Activated CD8-positive, alpha-beta T cell treated with anti-CD3 and anti-CD28 coated beads for 36 hours (primary cell): ENCODE data around the gene DDR1. TPM values are rescaled to one million over a fixed set of nuclear protein-coding genes. Genes with fewer than 3 reads are reported as not detected.
"Not testable (repeated sequence)": the region's sequence is repeated elsewhere in the genome, so short reads cannot be mapped to it uniquely, and the experiment has no call there.

Experiments used
- ATAC-seq: fragments of 200-7000 bp; cut with Tn5 transposase; one replicate; pipeline ENCODE4 v1.10.0; 2021; ENCODE audit warnings: mild to moderate bottlenecking, moderate library complexity
- CTCF ChIA-PET: fragments of 350-600 bp; sonication (Branson Sonifier 250); formaldehyde crosslinking; loops from one replicate; lab custom pipeline; 2021; ENCODE audit warnings: antibody characterized with exemption; lab: Charles Lee
- POLR2A ChIA-PET: fragments of 350-600 bp; sonication (Branson Sonifier 250); formaldehyde crosslinking; loops from one replicate; lab custom pipeline; 2021; ENCODE audit warnings: antibody characterized with exemption; lab: Charles Lee
- DNase-seq: peaks from one replicate; pipeline ENCODE4 v3.0.0-alpha.2; 2020
- H3K27ac Mint-ChIP-seq: one replicate; pipeline ENCODE4 v1.8.0; 2021; ENCODE audit warnings: mild to moderate bottlenecking, mixed read lengths
- H3K27me3 Mint-ChIP-seq: one replicate; pipeline ENCODE4 v1.8.0; 2021; ENCODE audit warnings: mixed read lengths
- H3K36me3 Mint-ChIP-seq: one replicate; pipeline ENCODE4 v1.8.0; 2021; ENCODE audit warnings: low read depth, mixed read lengths
- H3K4me1 Mint-ChIP-seq: one replicate; pipeline ENCODE4 v1.8.0; 2021; ENCODE audit warnings: low read depth, mixed read lengths
- H3K4me3 Mint-ChIP-seq: one replicate; pipeline ENCODE4 v1.8.0; 2021; ENCODE audit warnings: mild to moderate bottlenecking, moderate library complexity, mixed read lengths
- H3K9me3 Mint-ChIP-seq: one replicate; pipeline ENCODE4 v1.8.0; 2021; ENCODE audit warnings: mixed read lengths
- CTCF ChIP-seq: fragments of 200-600 bp; IDR thresholded peaks from one replicate; pipeline ENCODE4 v1.8.0; 2022; ENCODE audit warnings: antibody characterized with exemption, mild to moderate bottlenecking
- intact Hi-C: fragments of 100-400 bp; cut with micrococcal nuclease; formaldehyde crosslinking; loops from one replicate; pipeline ENCODE4 v1.10.0; 2022
- total RNA-seq, 2 experiments: library from RNA; stranded (reverse); gene quantifications; one replicate each; pipeline ENCODE4 v1.2.3, GENCODE V29; 2021

Gene DDR1
- total RNA-seq, 2 experiments from 2014 or later, result 14.4 to 14.5 TPM

GRCh38 chr6:30907758-30908591 lies 23.7 kb downstream of the DDR1 start, which contains the start of gene GTF2H4:
GTF2H4 (plus strand) TSS chr6:30908207.
- DNase-seq, result peak; percentile 98
- peak; percentile 99 for ATAC-seq
- H3K9me3 Mint-ChIP-seq, result no peaks in the 10 kb centered on the region
- H3K36me3 Mint-ChIP-seq, result peaks cover 14% of the 10 kb centered on the region
- H3K4me3 Mint-ChIP-seq, result peak within 1 kb of the TSS; percentile 91
- H3K4me1 Mint-ChIP-seq, result peaks cover 17% of the 10 kb centered on the region
- ChIA-PET POLR2A (interaction anchor here (0.6 to 1.4 kb wide), 7 partner anchors 23 to 252 kb away, joined by 3 to 5 read pairs (median 3); no protein-coding TSS in a partner anchor), CTCF (interaction anchor here (0.6 to 3.0 kb wide), 13 partner anchors 11 to 229 kb away, joined by 3 to 11 read pairs (median 4); no protein-coding TSS in a partner anchor)
- H3K27me3 Mint-ChIP-seq, result no peaks in the 10 kb centered on the region
- peak within 1 kb of the TSS; percentile 84 for H3K27ac Mint-ChIP-seq
- no peak for TF ChIP-seq CTCF
- intact Hi-C loops, result no loop called here

GRCh38 chr6:30908700-30909099 lies 24.4 kb downstream of the DDR1 start:
- ChIA-PET POLR2A (interaction anchor here (0.6 to 1.4 kb wide), 4 partner anchors 23 to 164 kb away, joined by 3 to 5 read pairs (median 3); no protein-coding TSS in a partner anchor), CTCF (interaction anchor here (1.3 to 3.0 kb wide), 5 partner anchors 32 to 178 kb away, joined by 3 to 11 read pairs (median 6); no protein-coding TSS in a partner anchor)
- TF ChIP-seq CTCF, result no peak
- no peaks in the 10 kb centered on the region for H3K9me3 Mint-ChIP-seq
- peak overlapping the region; percentile 91 for H3K4me3 Mint-ChIP-seq
- DNase-seq, result no peak
- ATAC-seq, result no peak
- no peaks in the 10 kb centered on the region for H3K27me3 Mint-ChIP-seq
- peak overlapping the region; percentile 84 for H3K27ac Mint-ChIP-seq
- intact Hi-C loops, result no loop called here
- peaks cover 24% of the 10 kb centered on the region for H3K4me1 Mint-ChIP-seq
- peaks cover 21% of the 10 kb centered on the region for H3K36me3 Mint-ChIP-seq

- POLR2A ChIA-PET, result interaction anchor here (0.6 kb wide), 1 partner anchor 149 kb away, joined by 3 read pairs; no protein-coding TSS in a partner anchor
- intact Hi-C loops, result not testable (repeated sequence)
- peaks cover 23% of the 10 kb centered on the region for H3K36me3 Mint-ChIP-seq
Measured at GRCh38 chr6:30910473-30910872, 26.2 kb downstream of the DDR1 start.

GRCh38 chr6:30912746-30913520 lies 28.6 kb downstream of the DDR1 start:
- no peak for DNase-seq
- TF ChIP-seq CTCF, result no peak
- peak overlapping the region; percentile 80 for H3K4me3 Mint-ChIP-seq
- H3K4me1 Mint-ChIP-seq, result peaks cover 39% of the 10 kb centered on the region
- CTCF ChIA-PET, result interaction anchor here (1.0 to 9.2 kb wide), 20 partner anchors 8 to 431 kb away, joined by 3 to 116 read pairs (median 6); no protein-coding TSS in a partner anchor
- H3K9me3 Mint-ChIP-seq, result no peaks in the 10 kb centered on the region
- H3K36me3 Mint-ChIP-seq, result peaks cover 45% of the 10 kb centered on the region
- H3K27me3 Mint-ChIP-seq, result no peaks in the 10 kb centered on the region
- ATAC-seq, result no peak
- peak overlapping the region; percentile 53 for H3K27ac Mint-ChIP-seq
- POLR2A ChIA-PET, result interaction anchor here (0.7 to 2.8 kb wide), 10 partner anchors 8 to 298 kb away, joined by 3 to 12 read pairs (median 5); partner anchors contain the start of genes DDR1, MRPS18B and PPP1R10
- intact Hi-C loops, result no loop called here

More at GRCh38 chr6:30910473-30910872, 26.2 kb downstream of the DDR1 start:
- not testable (repeated sequence) for DNase-seq, H3K9me3 Mint-ChIP-seq, H3K27ac Mint-ChIP-seq, H3K4me3 Mint-ChIP-seq, H3K27me3 Mint-ChIP-seq, ATAC-seq
- CTCF ChIA-PET, result interaction anchor here (1.1 to 1.2 kb wide), 3 partner anchors 10 to 188 kb away, joined by 3 to 4 read pairs (median 3); no protein-coding TSS in a partner anchor
- H3K4me1 Mint-ChIP-seq, result peaks cover 29% of the 10 kb centered on the region

GRCh38 chr6:30913721-30914075 lies 29.4 kb downstream of the DDR1 start:
- TF ChIP-seq CTCF, result no peak
- H3K4me1 Mint-ChIP-seq, result peaks cover 34% of the 10 kb centered on the region
- no peaks in the 10 kb centered on the region for H3K9me3 Mint-ChIP-seq
- peak overlapping the region; percentile 80 for H3K4me3 Mint-ChIP-seq
- no peaks in the 10 kb centered on the region for H3K27me3 Mint-ChIP-seq
- no peak for ATAC-seq
- H3K27ac Mint-ChIP-seq, result peak overlapping the region; percentile 53
- no peak for DNase-seq
- intact Hi-C loops, result no loop called here
- H3K36me3 Mint-ChIP-seq, result peaks cover 48% of the 10 kb centered on the region
- ChIA-PET POLR2A (interaction anchor here (0.7 to 2.8 kb wide), 10 partner anchors 9 to 343 kb away, joined by 3 to 12 read pairs (median 5); partner anchors contain the start of gene DDR1), CTCF (interaction anchor here (0.8 to 9.2 kb wide), 28 partner anchors 8 to 432 kb away, joined by 3 to 116 read pairs (median 4); no protein-coding TSS in a partner anchor)
